Karpas-422 (cell line): ENCODE measurements around the gene POR. TPM values are rescaled to one million over a fixed set of nuclear protein-coding genes. Genes with fewer than 3 reads are reported as not detected.
A peak's percentile ranks its signal among the peaks of the same experiment; 100 is the strongest.
"Not testable (repeated sequence)": the region's sequence is repeated elsewhere in the genome, so short reads cannot be mapped to it uniquely, and the experiment has no call there.

Experiments used
- DNase-seq: peaks from one replicate; pipeline ENCODE4 v3.0.0-alpha.2; 2015
- H2AFZ ChIP-seq: fragments of 200-600 bp; sonication (generic); 2 replicates; pipeline ENCODE4 v1.6.1; 2014; ENCODE audit warnings: antibody characterized with exemption, low read length, mixed read lengths
- H3K27ac ChIP-seq: fragments of 200-600 bp; sonication (generic); 2 replicates; pipeline ENCODE4 v1.5.1; 2014; ENCODE audit warnings: mild to moderate bottlenecking, low read length, moderate library complexity
- H3K27me3 ChIP-seq: fragments of 200-600 bp; sonication (generic); 2 replicates; pipeline ENCODE4 v1.6.1; 2014; ENCODE audit warnings: low read length, mixed read lengths
- H3K36me3 ChIP-seq: fragments of 200-600 bp; sonication (generic); 2 replicates; pipeline ENCODE4 v1.6.1; 2014; ENCODE audit warnings: low read length, mixed read lengths; ENCODE audit not compliant: insufficient read depth
- H3K4me1 ChIP-seq: fragments of 200-600 bp; sonication (generic); 2 replicates; pipeline ENCODE4 v1.6.1; 2014; ENCODE audit warnings: mild to moderate bottlenecking, low read length, mixed read lengths
- H3K4me2 ChIP-seq: fragments of 200-600 bp; sonication (generic); 2 replicates; pipeline ENCODE4 v1.6.1; 2014; ENCODE audit warnings: low read length, low read depth, mild to moderate bottlenecking; ENCODE audit not compliant: poor library complexity, severe bottlenecking
- H3K4me3 ChIP-seq: fragments of 200-600 bp; sonication (generic); 2 replicates; pipeline ENCODE4 v1.5.1; 2014; ENCODE audit warnings: mild to moderate bottlenecking, antibody characterized with exemption, low read length, mixed read lengths
- H3K79me2 ChIP-seq: fragments of 200-600 bp; sonication (generic); 2 replicates; pipeline ENCODE4 v1.6.1; 2014; ENCODE audit warnings: mild to moderate bottlenecking, low read length, mixed read lengths
- H3K9ac ChIP-seq: fragments of 200-600 bp; sonication (generic); 2 replicates; pipeline ENCODE4 v1.6.0; 2014; ENCODE audit warnings: low read length
- H3K9me2 ChIP-seq: fragments of 200-600 bp; sonication (generic), shearing (Covaris generic); replicated peaks from 2 replicates; pipeline ENCODE4 v1.6.0; 2014; ENCODE audit warnings: mild to moderate bottlenecking, low read length, moderate library complexity; ENCODE audit not compliant: insufficient read depth
- H3K9me3 ChIP-seq: fragments of 300-700, 200-600 bp; sonication (generic); 2 replicates; pipeline ENCODE4 v1.6.1; 2014; ENCODE audit warnings: low read length, mixed read lengths
- H4K20me1 ChIP-seq: fragments of 200-600 bp; sonication (generic); 2 replicates; pipeline ENCODE4 v1.6.1; 2014; ENCODE audit warnings: mild to moderate bottlenecking, antibody characterized with exemption, low read length, low read depth; ENCODE audit not compliant: insufficient read depth
- total RNA-seq: library from RNA; depleted of rRNA; stranded (reverse); fragments of >200 nt; shearing (Covaris generic); gene quantifications from 2 replicates; pipeline ENCODE4 v1.2.3, GENCODE V29; 2014; ENCODE audit warnings: low replicate concordance

Gene POR
- total RNA-seq, 1 experiment from 2014 or later, result 19.8 TPM

DNA sequence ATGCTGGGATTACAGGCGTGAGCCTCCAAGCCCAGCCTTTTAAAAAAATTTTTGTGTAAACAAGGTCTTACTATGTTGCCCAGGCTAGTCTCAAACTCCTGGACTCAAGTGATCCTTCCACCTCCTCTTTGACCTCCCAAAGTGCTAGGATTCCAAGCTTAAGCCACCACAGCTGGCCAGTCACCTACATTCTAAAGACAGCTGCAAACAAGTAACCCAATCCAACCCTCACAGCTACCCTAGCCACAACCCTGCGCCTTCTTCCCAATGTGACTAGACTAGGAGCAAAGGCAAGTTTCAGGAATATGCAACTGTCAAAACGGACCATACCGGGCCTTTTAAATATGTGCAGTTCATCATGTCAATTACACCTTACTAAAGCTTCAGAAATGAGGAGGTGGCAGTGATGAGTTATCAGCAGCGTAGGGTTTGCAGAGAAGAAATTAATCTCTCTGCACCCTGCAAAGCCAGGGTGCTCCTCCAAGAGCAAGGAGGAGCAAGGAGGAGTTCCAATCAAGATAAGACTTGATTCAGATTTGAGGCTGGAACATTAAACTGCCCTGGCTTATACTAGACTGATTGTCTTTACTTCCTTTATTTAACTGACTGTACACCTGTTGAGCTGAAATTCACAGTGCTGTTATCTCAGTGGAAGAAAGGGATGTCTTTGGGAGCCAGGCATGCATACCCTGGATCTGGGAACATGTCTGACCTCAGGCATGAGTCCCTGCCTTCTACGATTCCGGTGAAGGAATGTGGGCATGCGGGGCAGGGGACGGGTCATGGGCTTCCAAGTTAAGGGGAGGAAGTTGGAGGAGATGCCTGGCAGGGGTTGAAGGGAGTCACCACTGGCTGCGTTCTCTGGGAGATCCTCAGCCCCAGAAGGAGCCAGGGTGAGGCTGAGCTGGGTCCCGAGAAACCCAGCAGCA is 95.0 kb downstream of the POR start:
- Histone ChIP-seq H3K9me2 (no peaks in the 10 kb centered on the region), H3K27me3 (no peaks in the 10 kb centered on the region), H3K9ac (no peak overlapping the region), H3K4me1 (no peaks in the 10 kb centered on the region), H3K79me2 (no peaks in the 10 kb centered on the region), H3K9me3 (no peaks in the 10 kb centered on the region), H3K4me2 (no peak overlapping the region), H3K4me3 (no peak overlapping the region), H2AFZ (no peak overlapping the region), H3K36me3 (no peaks in the 10 kb centered on the region), H3K27ac (no peak overlapping the region), H4K20me1 (no peaks in the 10 kb centered on the region)
- no peak for DNase-seq

DNA sequence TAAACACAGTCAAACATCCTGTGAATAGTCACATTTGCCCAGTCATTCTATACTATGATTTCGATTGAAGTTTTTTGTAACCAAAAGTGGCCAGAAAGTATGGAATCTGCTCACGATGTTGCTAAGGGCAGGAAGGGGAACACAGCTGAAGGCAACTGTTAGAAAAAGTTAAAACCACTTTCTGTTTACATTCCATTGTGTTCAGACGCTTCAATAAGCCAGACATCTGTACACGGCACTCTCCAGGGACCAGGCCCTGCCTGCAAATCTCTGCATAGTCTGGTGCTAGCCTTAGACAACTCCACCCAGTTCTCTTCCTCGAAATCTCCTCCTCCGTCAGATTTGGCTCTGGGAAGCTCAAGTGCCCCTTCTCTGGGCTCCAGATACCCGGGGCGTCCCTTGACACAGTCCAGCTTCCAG is 96.5 kb downstream of the POR start:
- Histone ChIP-seq H3K79me2 (no peaks in the 10 kb centered on the region), H3K9me3 (no peaks in the 10 kb centered on the region), H3K36me3 (no peaks in the 10 kb centered on the region), H3K9me2 (no peaks in the 10 kb centered on the region), H2AFZ (no peak overlapping the region), H3K9ac (no peak overlapping the region), H4K20me1 (no peaks in the 10 kb centered on the region), H3K27ac (no peak overlapping the region), H3K27me3 (no peaks in the 10 kb centered on the region), H3K4me1 (no peaks in the 10 kb centered on the region), H3K4me2 (no peak overlapping the region), H3K4me3 (no peak overlapping the region)
- no peak for DNase-seq

DNA sequence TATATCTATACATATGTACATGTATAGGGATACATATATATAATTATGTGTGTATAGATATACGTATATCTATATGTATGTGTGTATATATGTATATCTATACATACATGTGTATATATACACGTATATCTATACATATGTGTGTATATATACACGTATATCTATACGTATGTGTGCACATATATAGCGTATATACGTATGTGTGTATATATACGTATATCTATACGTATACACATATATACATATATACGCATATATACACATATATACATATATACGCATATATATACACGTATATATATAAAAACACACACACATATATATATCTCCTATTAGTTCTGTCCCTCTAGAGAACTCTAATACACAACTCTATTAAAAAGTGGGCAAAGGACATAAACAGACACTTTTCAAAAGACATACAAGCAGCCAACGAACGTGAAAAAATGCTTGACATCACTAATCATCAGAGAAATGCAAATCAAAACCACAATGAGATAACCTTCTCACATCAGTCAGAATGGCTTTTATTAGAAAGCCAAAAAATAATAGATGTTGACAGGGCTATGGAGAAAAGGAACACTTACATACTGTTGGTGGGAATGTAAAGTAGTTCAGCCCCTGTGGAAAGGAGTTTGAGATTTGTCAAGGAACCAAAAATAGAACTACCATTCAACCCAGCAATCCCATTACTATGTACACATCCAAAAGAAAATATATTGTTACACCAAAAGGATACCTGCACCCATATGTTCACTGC is 101.4 kb downstream of the POR start:
- Histone ChIP-seq H3K27ac (no peak overlapping the region), H3K4me3 (no peak overlapping the region), H3K9ac (no peak overlapping the region), H3K9me2 (no peaks in the 10 kb centered on the region), H3K27me3 (no peaks in the 10 kb centered on the region), H3K79me2 (no peaks in the 10 kb centered on the region), H2AFZ (no peak overlapping the region), H4K20me1 (no peaks in the 10 kb centered on the region), H3K4me2 (no peak overlapping the region), H3K9me3 (no peaks in the 10 kb centered on the region), H3K4me1 (no peaks in the 10 kb centered on the region), H3K36me3 (no peaks in the 10 kb centered on the region)
- DNase-seq, result no peak

GRCh38 chr7:76018520-76018919 is 103.6 kb downstream of the POR start:
- not testable (repeated sequence) for H4K20me1 ChIP-seq, H3K4me1 ChIP-seq, H3K79me2 ChIP-seq, H3K9me2 ChIP-seq, H3K9me3 ChIP-seq, H3K36me3 ChIP-seq, DNase-seq, H3K27ac ChIP-seq, H3K4me2 ChIP-seq, H2AFZ ChIP-seq, H3K4me3 ChIP-seq, H3K27me3 ChIP-seq, H3K9ac ChIP-seq

GRCh38 chr7:76020031-76020714 is 105.2 kb downstream of the POR start:
- H3K27ac ChIP-seq, result no peak overlapping the region
- H3K4me3 ChIP-seq, result no peak overlapping the region
- peak; percentile 86 for DNase-seq
- H4K20me1 ChIP-seq, result no peaks in the 10 kb centered on the region
- no peaks in the 10 kb centered on the region for H3K4me1 ChIP-seq
- H3K27me3 ChIP-seq, result no peaks in the 10 kb centered on the region
- H3K9ac ChIP-seq, result no peak overlapping the region
- H3K79me2 ChIP-seq, result no peaks in the 10 kb centered on the region
- H2AFZ ChIP-seq, result no peak overlapping the region
- no peaks in the 10 kb centered on the region for H3K9me3 ChIP-seq
- H3K9me2 ChIP-seq, result no peaks in the 10 kb centered on the region
- no peaks in the 10 kb centered on the region for H3K36me3 ChIP-seq
- no peak overlapping the region for H3K4me2 ChIP-seq

GRCh38 chr7:76022026-76022780 is 107.2 kb downstream of the POR start:
- no peaks in the 10 kb centered on the region for H3K79me2 ChIP-seq
- H2AFZ ChIP-seq, result no peak overlapping the region
- no peak overlapping the region for H3K4me3 ChIP-seq
- no peaks in the 10 kb centered on the region for H3K4me1 ChIP-seq
- H3K36me3 ChIP-seq, result no peaks in the 10 kb centered on the region
- no peak overlapping the region for H3K4me2 ChIP-seq
- H3K9ac ChIP-seq, result no peak overlapping the region
- DNase-seq, result no peak
- H3K9me3 ChIP-seq, result no peaks in the 10 kb centered on the region
- no peaks in the 10 kb centered on the region for H3K27me3 ChIP-seq
- no peak overlapping the region for H3K27ac ChIP-seq
- no peaks in the 10 kb centered on the region for H3K9me2 ChIP-seq
- H4K20me1 ChIP-seq, result no peaks in the 10 kb centered on the region

DNA sequence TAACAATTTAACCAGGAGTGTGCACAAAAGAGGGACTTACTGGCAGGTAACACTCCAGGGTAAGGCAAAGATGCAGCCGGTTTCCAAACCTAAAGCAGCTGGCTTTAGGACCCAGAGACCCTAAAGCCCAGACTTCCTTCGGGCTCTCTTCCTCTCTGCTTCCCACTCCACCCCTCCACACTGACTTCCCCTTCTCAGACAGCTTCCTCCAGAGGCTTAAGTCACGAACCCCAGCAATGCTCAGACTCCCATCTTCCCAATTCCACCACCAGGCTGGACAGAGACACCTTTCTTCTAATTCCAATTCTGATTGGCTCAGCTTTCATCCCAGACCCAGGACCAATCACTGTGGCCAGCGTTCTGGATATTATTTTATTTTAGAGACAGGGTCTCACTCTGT is 108.0 kb downstream of the POR start:
- Histone ChIP-seq H4K20me1 (no peaks in the 10 kb centered on the region), H3K36me3 (no peaks in the 10 kb centered on the region), H3K27me3 (no peaks in the 10 kb centered on the region), H3K4me2 (no peak overlapping the region), H3K4me1 (no peaks in the 10 kb centered on the region), H3K9me3 (no peaks in the 10 kb centered on the region), H3K9me2 (no peaks in the 10 kb centered on the region), H2AFZ (no peak overlapping the region), H3K9ac (no peak overlapping the region), H3K4me3 (no peak overlapping the region), H3K27ac (no peak overlapping the region), H3K79me2 (no peaks in the 10 kb centered on the region)
- DNase-seq, result no peak
